ENCODE data around the gene TRAF3IP1. TPM values are rescaled to one million over a fixed set of nuclear protein-coding genes. Genes with fewer than 3 reads are reported as not detected.

TRAF3IP1 gene
- total RNA-seq (2016; rRNA removed; fragmentation: Illumina TruSeq; extraction: Trizol) (12.9 TPM in 2 replicates), polyA plus RNA-seq (2011; rRNA removed) (4.1 and 5.0 TPM in 2 replicates), polyA minus RNA-seq (2011; rRNA and poly(A)+ RNA removed; ENCODE audit: low replicate concordance) (3.0 and 4.5 TPM in 2 replicates), Bru-seq, nascent RNA (percentile 61 among the genes with signal in this experiment), BruChase-seq, experiment 1, labeled RNA remaining after a 6-hour chase (percentile 70 among the genes with signal in this experiment), BruChase-seq, experiment 2, labeled RNA remaining after a 2-hour chase (percentile 68 among the genes with signal in this experiment)
- 11.5 and 11.7 TPM in 2 replicates for total RNA-seq (2016; cell fraction: cytosol; rRNA removed; fragmentation: Illumina TruSeq; extraction: Trizol; ENCODE audit: low read depth)
- 12.5 and 15.2 TPM in 2 replicates for total RNA-seq (2016; cell fraction: insoluble cytoplasmic fraction; rRNA removed; fragmentation: Illumina TruSeq; extraction: Trizol)
- total RNA-seq (2016; cell fraction: membrane; rRNA removed; fragmentation: Illumina TruSeq; extraction: Trizol): 8.5 and 9.1 TPM in 2 replicates
- total RNA-seq (2016; cell fraction: nucleus; rRNA removed; fragmentation: Illumina TruSeq; extraction: Trizol): 6.5 and 10.2 TPM in 2 replicates
- 2.7 and 3.7 TPM in 2 replicates for polyA plus RNA-seq (2011; cell fraction: cytosol; rRNA removed)
- polyA plus RNA-seq (2011; cell fraction: nucleus; rRNA removed): 4.1 and 4.3 TPM in 2 replicates
- polyA plus RNA-seq (2012): 7.5 and 8.6 TPM in 2 replicates
- polyA plus RNA-seq (2016; cell fraction: cytosol; fragmentation: Illumina TruSeq; extraction: Trizol; ENCODE audit: low read depth): 1.2 and 1.5 TPM in 2 replicates
- polyA plus RNA-seq (2016; cell fraction: insoluble cytoplasmic fraction; fragmentation: Illumina TruSeq; extraction: Trizol; ENCODE audit: low read depth): 16.1 and 18.0 TPM in 2 replicates
- 4.0 and 4.6 TPM in 2 replicates for polyA plus RNA-seq (2016; cell fraction: membrane; fragmentation: Illumina TruSeq; extraction: Trizol; ENCODE audit: low read depth)
- 17.1 and 17.8 TPM in 2 replicates for polyA plus RNA-seq (2016; cell fraction: nucleus; fragmentation: Illumina TruSeq; extraction: Trizol; ENCODE audit: insufficient read depth, low read depth)
- polyA minus RNA-seq (2011; cell fraction: cytosol; rRNA and poly(A)+ RNA removed): 2.3 and 3.6 TPM in 2 replicates
- polyA minus RNA-seq (2011; cell fraction: nucleus; rRNA and poly(A)+ RNA removed): 2.7 and 3.7 TPM in 2 replicates
- long read RNA-seq, experiment 1, partial matches to known transcripts: 1 of 1 reads
- long read RNA-seq, experiment 1, other reads (novel, unspliced or antisense): 0 of 1 reads
- long read RNA-seq, experiment 2, partial matches to known transcripts: 0 of 15 reads
- long read RNA-seq, experiment 2, other reads (novel, unspliced or antisense): 15 of 15 reads

GRCh38 chr2:238320246-238320647 is at the start of gene TRAF3IP1:
Gene TRAF3IP1, plus strand, starts transcription at chr2:238320518. Its CDS starts 145 bp downstream, at chr2:238320663.
- H3K9me3 ChIP-seq (ENCODE audit: low read length): no peaks in the 10 kb centered on the region
- peak; percentile 39 for FAIRE-seq
- ChIA-PET POLR2A (interaction anchor here (1.9 kb wide), 1 partner anchor 30 kb away, joined by 4 read pairs; no protein-coding TSS in a partner anchor), CTCF (ENCODE audit: low intra/inter-chr PET ratio, low total read pairs) (no interaction called here)
- peak; percentile 91 for ATAC-seq
- DNase-seq (ENCODE audit: low spot score): peak; percentile 86
- under 1% methylated on average over 19 of the region's 58 CpGs for WGBS (ENCODE audit: low lambda C conversion rate)
- peak within 1 kb of the TSS; percentile 86 for H2AFZ ChIP-seq (ENCODE audit: low read length)
- H3K36me3 ChIP-seq (replicated peaks in 1 of 2; ENCODE audit: control insufficient read depth in 1 of 2, insufficient read depth in 2 of 2, low read length in 2 of 2): no peaks in the 10 kb centered on the region; a peak in 1 of 5 replicates
- H3K4me3 ChIP-seq (replicated peaks in 1 of 3; ENCODE audit: insufficient read depth in 1 of 3, low read depth in 2 of 3, low read length in 3 of 3): peak within 1 kb of the TSS; percentile 74 to 92 (median 88)
- H3K4me1 ChIP-seq (ENCODE audit: insufficient read depth, low read length): peaks cover 24% of the 10 kb centered on the region
- in situ Hi-C loops (cut with HindIII; ENCODE audit: extremely low pct_ligation_motif_present, low pct_unique_long_range_greater_than_20kb) (no loop called here), intact Hi-C loops (cut with micrococcal nuclease; ENCODE audit: unreplicated experiment) (loop anchor here (5.0 kb wide), 1 partner anchor 33 kb away; the partner anchor contains the start of gene PER2)
- peaks cover 3 to 13% of the 10 kb centered on the region in 2 experiments; a peak in 3 of 5 replicates for H3K27me3 ChIP-seq (ENCODE audit: control insufficient read depth in 1 of 2, insufficient read depth in 2 of 2, low read length in 2 of 2)
- peak within 1 kb of the TSS; percentile 76 for H3K9ac ChIP-seq (ENCODE audit: insufficient read depth, low read depth, low read length)
- H3K4me2 ChIP-seq (ENCODE audit: low read depth, low read length): peak within 1 kb of the TSS; percentile 97
- H4K20me1 ChIP-seq (ENCODE audit: insufficient read depth, low read length): no peaks in the 10 kb centered on the region
- no TSS peak for BruUV-seq (replicated peaks)
- peaks cover 6% of the 10 kb centered on the region for H3K79me2 ChIP-seq (ENCODE audit: insufficient read depth, low read length)
- peak within 1 kb of the TSS; percentile 33 for H3K27ac ChIP-seq (ENCODE audit: extremely low read length, insufficient read depth, low read length)
- TF ChIP-seq ZIK1 (CRISPR knock-in tag; IDR thresholded peaks at IDR 0.05; ENCODE audit: borderline replicate concordance, low read depth) (no peak; the same call in none of the 2 replicates), PCBP2 (optimal IDR thresholded peaks at IDR 0.05; ENCODE audit: low read depth, low read length, poor library complexity, severe bottlenecking) (no peak), ZNF766 (CRISPR knock-in tag; IDR thresholded peaks at IDR 0.05; ENCODE audit: borderline replicate concordance) (peak; percentile 52; the same call in 1 of the 2 replicates), CAMTA2 (CRISPR knock-in tag; IDR thresholded peaks at IDR 0.05; ENCODE audit: borderline replicate concordance) (0 out of 2 replicates have a peak, but pooled peaks have one; percentile 48), CSRNP1 (CRISPR knock-in tag; IDR thresholded peaks at IDR 0.05) (0 out of 2 replicates have a peak, but pooled peaks have one; percentile 23), SOX13 (IDR thresholded peaks at IDR 0.05) (no peak), SOX13 (CRISPR knock-in tag; conservative IDR thresholded peaks at IDR 0.05 in 1 of 2, IDR thresholded peaks at IDR 0.05 in 1 of 2) (peak in 1 of 2 experiments; percentile 24; a peak in 1 of 4 replicates), NFYC (CRISPR knock-in tag; IDR thresholded peaks at IDR 0.05) (0 out of 2 replicates have a peak, but pooled peaks have one; percentile 14), TBX2 (CRISPR knock-in tag; IDR thresholded peaks at IDR 0.05; ENCODE audit: borderline replicate concordance) (peak; percentile 29; the same call in 1 of the 2 replicates), SIX1 (CRISPR knock-in tag; IDR thresholded peaks at IDR 0.05; ENCODE audit: borderline replicate concordance) (no peak), MXD1 (CRISPR knock-in tag; IDR thresholded peaks at IDR 0.05) (no peak), SPEN (CRISPR knock-in tag; IDR thresholded peaks at IDR 0.05; ENCODE audit: low read depth) (peak; percentile 68), KAT7 (CRISPR knock-in tag; IDR thresholded peaks at IDR 0.05; ENCODE audit: borderline replicate concordance) (0 out of 2 replicates have a peak, but pooled peaks have one; percentile 62), ZFYVE20 (CRISPR knock-in tag; IDR thresholded peaks at IDR 0.05; ENCODE audit: borderline replicate concordance, low read depth) (no peak), RBFOX2 (IDR thresholded peaks at IDR 0.05; ENCODE audit: low read depth, low read length) (peak; percentile 60), HNRNPK (IDR thresholded peaks at IDR 0.05; ENCODE audit: low read depth, low read length, poor library complexity, severe bottlenecking) (peak; percentile 59), ZNF274 (CRISPR knock-in tag; IDR thresholded peaks at IDR 0.05) (no peak)
